HG03280 (cell line): ENCODE measurements around the gene TACC3.

Experiments used
- ATAC-seq: cut with Tn5 transposase; IDR thresholded peaks from one replicate; pipeline ENCODE4 v1.9.1; 2021; ENCODE audit warnings: mild to moderate bottlenecking, moderate library complexity; ENCODE audit not compliant: unreplicated experiment

Gene TACC3

GRCh38 chr4:1788254-1788973 is 67.1 kb downstream of the TACC3 start:
- no peak for ATAC-seq

GRCh38 chr4:1789552-1789951 is 68.2 kb downstream of the TACC3 start:
- no peak for ATAC-seq

- no peak for ATAC-seq
Measured at GRCh38 chr4:1790005-1790404, 68.7 kb downstream of the TACC3 start.

- ATAC-seq, result no peak
Measured at GRCh38 chr4:1792158-1792831, 71.0 kb downstream of the TACC3 start.

GRCh38 chr4:1792832-1793495 is 71.6 kb downstream of the TACC3 start, which contains the start of gene FGFR3:
Gene FGFR3 (plus strand): TSS chr4:1793293. CDS start chr4:1793935, 642 bp downstream.
- peak; percentile 45 for ATAC-seq

- ATAC-seq, result peak; percentile 22
Measured at GRCh38 chr4:1793496-1793840, 72.1 kb downstream of the TACC3 start.

GRCh38 chr4:1793940-1794808 is 72.9 kb downstream of the TACC3 start:
- no peak for ATAC-seq
